GM21381 (cell line): Measurements from ENCODE around the gene STARD8.

ENCODE experiments used
- ATAC-seq: cut with Tn5 transposase; IDR thresholded peaks from one replicate; pipeline ENCODE4 v1.9.1; 2021; ENCODE audit warnings: mild to moderate bottlenecking, moderate library complexity; ENCODE audit not compliant: unreplicated experiment

Gene STARD8

GRCh38 chrX:68691921-68692320 lies 44.5 kb downstream of the STARD8 start:
- no peak for ATAC-seq

- ATAC-seq, result no peak
Observed at GRCh38 chrX:68692651-68693050, 45.2 kb downstream of the STARD8 start.

- no peak for ATAC-seq
Observed at GRCh38 chrX:68693481-68694434, 46.3 kb downstream of the STARD8 start.

- peak; percentile 62 for ATAC-seq
Observed at GRCh38 chrX:68694435-68695205, 47.2 kb downstream of the STARD8 start.

GRCh38 chrX:68695206-68695845 lies 47.9 kb downstream of the STARD8 start:
- ATAC-seq, result no peak

GRCh38 chrX:68696267-68696990 lies 49.0 kb downstream of the STARD8 start:
- no peak for ATAC-seq

- ATAC-seq, result no peak
Observed at GRCh38 chrX:68697036-68697435, 49.6 kb downstream of the STARD8 start.

- ATAC-seq, result no peak
Observed at GRCh38 chrX:68697465-68698125, 50.1 kb downstream of the STARD8 start.

GRCh38 chrX:68698942-68699341 lies 51.5 kb downstream of the STARD8 start:
- ATAC-seq, result no peak

- ATAC-seq, result no peak
Observed at GRCh38 chrX:68699960-68700746, 52.7 kb downstream of the STARD8 start.

GRCh38 chrX:68703369-68703768 lies 55.9 kb downstream of the STARD8 start:
- ATAC-seq, result no peak

GRCh38 chrX:68703846-68704245 lies 56.4 kb downstream of the STARD8 start:
- no peak for ATAC-seq

- ATAC-seq, result no peak
Observed at GRCh38 chrX:68705986-68706385, 58.5 kb downstream of the STARD8 start.

GRCh38 chrX:68708503-68709290 lies 61.2 kb downstream of the STARD8 start:
- ATAC-seq, result no peak

GRCh38 chrX:68710870-68711576 lies 63.6 kb downstream of the STARD8 start:
- no peak for ATAC-seq

GRCh38 chrX:68711845-68712244 lies 64.4 kb downstream of the STARD8 start:
- no peak for ATAC-seq

- no peak for ATAC-seq
Observed at GRCh38 chrX:68714856-68715255, 67.4 kb downstream of the STARD8 start.

- ATAC-seq, result no peak
Observed at GRCh38 chrX:68717196-68717595, 69.7 kb downstream of the STARD8 start.
